CD4-positive, alpha-beta T cell treated with Interleukin-6 at 100 ng/mL for 8 hours (primary cell): ENCODE data around the gene KANSL1.

ENCODE experiments used
- DNase-seq: peaks from one replicate; pipeline ENCODE4 v3.0.0-alpha.2; 2020; ENCODE audit warnings: mixed read lengths, low spot score

KANSL1 gene

DNA sequence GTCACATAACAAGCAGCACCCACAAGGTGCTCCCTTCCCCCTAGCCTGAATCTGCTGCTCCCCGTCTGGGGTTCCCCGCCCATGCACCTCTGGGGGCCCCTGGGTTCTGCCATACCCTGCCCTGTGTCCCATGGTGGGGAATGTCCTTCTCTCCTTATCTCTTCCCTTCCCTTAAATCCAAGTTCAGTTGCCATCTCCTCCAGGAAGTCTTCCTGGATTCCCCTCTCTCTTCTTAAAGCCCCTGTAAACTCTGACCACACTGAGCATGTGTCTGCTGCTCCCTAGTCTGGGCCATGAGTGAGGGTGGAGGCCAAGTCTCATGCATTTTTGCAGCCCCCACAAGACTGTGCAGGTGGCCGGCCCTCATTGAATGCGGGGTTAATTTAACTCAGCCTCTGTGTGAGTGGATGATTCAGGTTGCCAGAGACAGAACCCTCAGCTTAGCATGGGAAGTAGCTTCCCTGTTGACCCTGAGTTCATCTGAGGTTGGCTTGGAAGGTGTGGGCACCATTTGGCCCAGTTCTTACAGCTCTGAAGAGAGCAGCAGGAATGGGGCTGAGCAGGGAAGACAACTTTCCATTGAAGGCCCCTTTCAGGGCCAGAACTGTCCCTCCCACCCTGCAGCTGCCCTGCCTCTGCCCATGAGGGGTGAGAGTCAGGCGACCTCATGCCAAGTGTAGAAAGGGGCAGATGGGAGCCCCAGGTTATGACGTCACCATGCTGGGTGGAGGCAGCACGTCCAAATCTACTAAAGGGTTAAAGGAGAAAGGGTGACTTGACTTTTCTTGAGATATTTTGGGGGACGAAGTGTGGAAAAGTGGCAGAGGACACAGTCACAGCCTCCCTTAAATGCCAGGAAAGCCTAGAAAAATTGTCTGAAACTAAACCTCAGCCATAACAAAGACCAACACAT lies 194.0 kb downstream of the KANSL1 start, which contains the start of gene STH:
TSS of gene STH (plus strand) at position 264 of the 913 bp plus-strand sequence. CDS start at position 294, 30 bp downstream.
- no peak for DNase-seq

DNA sequence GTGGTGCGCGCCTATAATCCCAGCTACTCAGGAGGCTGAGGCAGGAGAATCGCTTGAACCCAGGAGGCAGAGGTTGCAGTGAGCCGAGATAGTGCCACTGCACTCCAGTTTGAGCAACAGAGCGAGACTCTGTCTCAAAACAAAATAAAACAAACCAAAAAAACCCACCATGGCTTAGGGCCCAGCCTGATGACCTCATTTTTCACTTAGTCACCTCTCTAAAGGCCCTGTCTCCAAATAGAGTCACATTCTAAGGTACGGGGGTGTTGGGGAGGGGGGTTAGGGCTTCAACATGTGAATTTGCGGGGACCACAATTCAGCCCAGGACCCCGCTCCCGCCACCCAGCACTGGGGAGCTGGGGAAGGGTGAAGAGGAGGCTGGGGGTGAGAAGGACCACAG lies 195.6 kb downstream of the KANSL1 start:
- DNase-seq = no peak

DNA sequence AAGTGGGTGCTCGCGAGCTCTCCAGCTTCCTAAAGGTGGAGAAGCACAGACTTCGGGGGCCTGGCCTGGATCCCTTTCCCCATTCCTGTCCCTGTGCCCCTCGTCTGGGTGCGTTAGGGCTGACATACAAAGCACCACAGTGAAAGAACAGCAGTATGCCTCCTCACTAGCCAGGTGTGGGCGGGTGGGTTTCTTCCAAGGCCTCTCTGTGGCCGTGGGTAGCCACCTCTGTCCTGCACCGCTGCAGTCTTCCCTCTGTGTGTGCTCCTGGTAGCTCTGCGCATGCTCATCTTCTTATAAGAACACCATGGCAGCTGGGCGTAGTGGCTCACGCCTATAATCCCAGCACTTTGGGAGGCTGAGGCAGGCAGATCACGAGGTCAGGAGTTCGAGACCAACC lies 196.1 kb downstream of the KANSL1 start:
- no peak for DNase-seq

DNA sequence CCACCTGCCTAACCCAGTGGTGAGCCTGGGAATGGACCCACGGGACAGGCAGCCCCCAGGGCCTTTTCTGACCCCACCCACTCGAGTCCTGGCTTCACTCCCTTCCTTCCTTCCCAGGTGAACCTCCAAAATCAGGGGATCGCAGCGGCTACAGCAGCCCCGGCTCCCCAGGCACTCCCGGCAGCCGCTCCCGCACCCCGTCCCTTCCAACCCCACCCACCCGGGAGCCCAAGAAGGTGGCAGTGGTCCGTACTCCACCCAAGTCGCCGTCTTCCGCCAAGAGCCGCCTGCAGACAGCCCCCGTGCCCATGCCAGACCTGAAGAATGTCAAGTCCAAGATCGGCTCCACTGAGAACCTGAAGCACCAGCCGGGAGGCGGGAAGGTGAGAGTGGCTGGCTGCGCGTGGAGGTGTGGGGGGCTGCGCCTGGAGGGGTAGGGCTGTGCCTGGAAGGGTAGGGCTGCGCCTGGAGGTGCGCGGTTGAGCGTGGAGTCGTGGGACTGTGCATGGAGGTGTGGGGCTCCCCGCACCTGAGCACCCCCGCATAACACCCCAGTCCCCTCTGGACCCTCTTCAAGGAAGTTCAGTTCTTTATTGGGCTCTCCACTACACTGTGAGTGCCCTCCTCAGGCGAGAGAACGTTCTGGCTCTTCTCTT lies 196.8 kb downstream of the KANSL1 start:
- no peak for DNase-seq

DNA sequence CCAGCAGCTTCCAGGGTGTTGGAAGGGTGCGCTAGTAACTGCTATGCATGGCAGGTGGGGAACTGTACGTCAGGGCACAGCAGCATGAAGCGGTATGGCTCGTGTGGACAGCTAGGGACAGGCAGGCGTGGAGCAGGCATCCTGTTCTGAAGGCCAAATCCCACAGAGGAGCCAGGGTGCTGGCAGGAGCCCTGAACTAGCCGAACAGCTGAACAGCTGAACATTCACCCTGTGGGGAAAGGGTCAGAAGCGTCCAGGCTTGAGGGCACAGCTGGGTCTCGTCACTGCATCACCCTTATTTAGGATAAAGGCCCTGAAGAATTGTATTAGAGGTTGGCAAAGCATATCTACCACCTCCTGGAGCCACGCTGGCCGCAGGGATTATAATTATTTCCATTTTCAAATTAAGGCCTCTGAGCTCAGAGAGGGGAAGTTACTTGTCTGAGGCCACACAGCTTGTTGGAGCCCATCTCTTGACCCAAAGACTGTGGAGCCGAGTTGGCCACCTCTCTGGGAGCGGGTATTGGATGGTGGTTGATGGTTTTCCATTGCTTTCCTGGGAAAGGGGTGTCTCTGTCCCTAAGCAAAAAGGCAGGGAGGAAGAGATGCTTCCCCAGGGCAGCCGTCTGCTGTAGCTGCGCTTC lies 197.5 kb downstream of the KANSL1 start:
- no peak for DNase-seq

DNA sequence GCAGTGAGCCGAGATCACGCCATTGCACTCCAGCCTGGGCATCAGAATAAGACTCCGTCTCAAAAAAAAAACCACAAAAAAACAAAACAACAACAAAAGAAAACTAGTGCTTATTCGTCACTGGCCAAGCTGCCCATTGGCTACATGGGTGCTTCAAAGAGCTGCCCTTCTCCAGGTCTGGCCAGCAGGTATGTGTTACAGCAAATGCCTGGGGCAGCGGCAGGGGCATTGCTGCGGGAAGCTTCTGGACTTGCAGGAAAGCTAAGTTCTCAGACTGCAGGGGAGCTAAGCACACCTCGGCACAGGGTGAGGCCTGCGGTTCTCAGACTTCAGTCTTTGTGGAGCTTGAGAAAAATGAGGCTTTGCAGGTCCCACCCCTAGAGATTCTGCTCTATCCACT lies 198.2 kb downstream of the KANSL1 start:
- DNase-seq = no peak

DNA sequence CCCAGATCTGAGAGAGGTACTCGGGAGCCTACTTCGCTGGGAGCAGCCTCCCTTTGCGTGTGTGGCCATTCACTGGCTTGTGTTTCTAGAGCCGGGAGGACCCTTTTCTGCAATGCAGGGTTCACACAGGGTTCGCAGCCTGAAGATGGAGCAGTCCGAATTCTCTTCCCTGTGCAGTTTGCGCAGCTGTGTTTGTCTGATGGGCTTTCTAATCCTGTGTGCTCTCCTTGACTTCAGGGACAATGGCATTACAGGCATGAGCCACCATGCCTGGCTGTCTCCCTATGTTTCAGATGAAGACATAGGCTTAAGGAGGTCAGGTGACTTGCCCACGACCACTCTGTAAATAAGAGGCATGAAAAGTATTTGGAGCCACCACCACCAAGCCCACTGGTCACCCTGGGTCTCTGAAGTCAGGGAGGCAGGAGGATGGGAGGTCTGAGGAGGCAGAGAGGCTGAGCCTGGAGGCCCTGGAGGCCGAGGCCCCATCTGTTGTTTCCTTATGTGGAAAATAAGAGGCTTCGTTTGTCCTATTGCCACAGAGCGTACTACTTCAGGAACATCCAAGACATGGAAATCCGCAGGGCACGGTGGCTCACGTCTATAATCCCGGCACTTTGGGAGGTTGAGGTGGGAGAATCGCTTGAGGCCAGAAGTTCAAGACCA lies 199.1 kb downstream of the KANSL1 start:
- DNase-seq = no peak

DNA sequence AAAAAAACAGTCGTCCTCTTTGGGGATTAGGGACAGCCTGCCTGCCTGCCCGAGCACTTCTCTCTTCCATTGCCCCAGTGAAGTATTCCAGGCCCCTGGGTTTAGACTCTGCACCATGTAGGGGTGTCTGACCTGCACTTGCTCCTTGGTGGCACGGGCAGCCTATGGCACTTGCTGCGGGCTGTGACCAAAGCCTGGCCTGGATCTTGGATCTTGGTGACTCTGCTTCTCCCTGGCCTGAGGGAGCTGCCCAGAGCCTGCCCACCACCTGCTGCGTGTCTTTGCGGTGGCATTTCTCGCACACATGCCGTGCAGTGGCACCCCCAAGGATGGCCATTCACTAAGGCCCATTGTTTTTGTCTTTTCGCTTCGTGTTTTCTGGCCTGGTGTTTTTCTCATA lies 200.3 kb downstream of the KANSL1 start:
- no peak for DNase-seq

DNA sequence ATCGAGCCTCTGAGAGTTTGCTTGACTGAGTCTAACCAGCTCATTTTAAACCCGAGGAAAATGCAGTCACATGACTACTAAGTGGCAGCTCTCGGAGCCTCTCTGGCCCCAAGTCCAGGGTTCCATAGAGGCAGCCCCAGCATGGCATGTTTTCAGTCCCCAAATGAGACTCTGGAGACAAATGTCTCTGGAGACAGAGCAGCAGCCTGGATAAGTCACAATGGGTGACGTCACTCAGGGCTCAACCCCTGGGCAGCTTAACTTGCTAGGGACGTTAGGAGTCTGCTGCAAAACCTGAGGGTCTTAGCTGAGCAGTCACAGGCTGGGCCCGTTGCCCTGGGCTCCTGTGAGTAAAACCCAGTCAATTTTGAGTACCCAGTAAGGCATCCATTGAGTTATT lies 201.1 kb downstream of the KANSL1 start:
- DNase-seq = no peak

DNA sequence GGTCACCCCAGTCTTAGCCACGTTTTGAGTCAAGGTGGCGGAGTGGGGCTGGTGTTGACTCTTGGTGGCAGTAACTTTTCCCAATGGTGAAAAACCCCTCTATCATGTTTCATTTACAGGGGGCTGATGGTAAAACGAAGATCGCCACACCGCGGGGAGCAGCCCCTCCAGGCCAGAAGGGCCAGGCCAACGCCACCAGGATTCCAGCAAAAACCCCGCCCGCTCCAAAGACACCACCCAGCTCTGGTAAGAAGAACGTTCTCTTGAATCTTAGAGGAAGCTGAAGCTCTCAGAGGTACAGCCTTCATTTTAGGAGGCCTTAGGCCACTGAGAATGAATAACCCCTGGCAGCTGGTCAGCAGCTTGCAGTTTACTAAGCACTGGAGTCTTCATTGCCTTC lies 201.9 kb downstream of the KANSL1 start:
- DNase-seq = no peak

DNA sequence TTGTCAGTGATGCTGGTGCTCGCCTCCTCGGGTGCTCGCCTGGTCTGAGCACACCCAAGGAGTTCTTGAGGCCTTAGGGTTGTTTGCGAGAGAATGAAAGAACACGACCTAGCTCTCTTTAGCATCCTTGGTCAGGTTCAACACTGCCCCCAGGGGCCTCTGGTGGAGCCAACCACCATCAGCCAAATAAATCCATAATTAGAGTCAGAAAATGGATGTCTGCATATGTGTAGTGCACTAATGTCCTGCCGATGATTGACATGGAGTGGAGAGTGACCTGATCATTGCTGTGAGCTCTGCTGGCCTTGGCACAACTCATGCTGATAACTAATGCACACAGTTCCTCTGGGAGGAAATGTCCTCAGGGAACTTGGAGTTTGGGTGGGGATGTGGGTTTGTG lies 202.3 kb downstream of the KANSL1 start:
- no peak for DNase-seq

DNA sequence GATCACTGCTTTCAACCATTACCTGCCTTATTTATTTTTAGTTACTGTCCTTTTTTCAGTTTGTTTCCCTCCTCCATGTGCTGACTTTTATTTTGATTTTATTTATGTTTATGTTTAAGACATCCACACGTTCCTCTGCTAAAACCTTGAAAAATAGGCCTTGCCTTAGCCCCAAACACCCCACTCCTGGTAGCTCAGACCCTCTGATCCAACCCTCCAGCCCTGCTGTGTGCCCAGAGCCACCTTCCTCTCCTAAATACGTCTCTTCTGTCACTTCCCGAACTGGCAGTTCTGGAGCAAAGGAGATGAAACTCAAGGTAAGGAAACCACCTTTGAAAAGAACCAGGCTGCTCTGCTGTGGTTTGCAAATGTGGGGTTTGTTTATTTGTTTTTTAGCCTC lies 203.5 kb downstream of the KANSL1 start:
- no peak for DNase-seq

DNA sequence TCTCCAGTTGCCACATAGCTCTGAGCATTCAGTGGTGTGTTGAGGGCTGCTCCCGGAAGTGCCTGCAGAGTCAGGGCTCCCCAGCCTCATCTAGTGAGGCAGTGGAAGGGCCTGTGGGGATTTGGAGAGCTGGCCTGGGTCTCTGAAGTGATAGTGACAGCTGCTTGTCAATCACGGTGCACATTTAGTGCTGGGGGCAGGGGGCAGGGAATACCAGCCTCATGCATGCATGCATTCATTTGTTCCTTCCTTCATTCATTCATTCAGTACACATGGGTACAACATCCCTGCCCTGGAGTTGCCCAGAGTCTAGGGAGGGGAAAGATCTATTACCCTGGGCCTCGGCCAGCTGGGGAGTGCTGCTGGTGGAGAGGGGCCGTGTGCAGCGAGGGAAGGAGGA lies 205.5 kb downstream of the KANSL1 start:
- DNase-seq = no peak

DNA sequence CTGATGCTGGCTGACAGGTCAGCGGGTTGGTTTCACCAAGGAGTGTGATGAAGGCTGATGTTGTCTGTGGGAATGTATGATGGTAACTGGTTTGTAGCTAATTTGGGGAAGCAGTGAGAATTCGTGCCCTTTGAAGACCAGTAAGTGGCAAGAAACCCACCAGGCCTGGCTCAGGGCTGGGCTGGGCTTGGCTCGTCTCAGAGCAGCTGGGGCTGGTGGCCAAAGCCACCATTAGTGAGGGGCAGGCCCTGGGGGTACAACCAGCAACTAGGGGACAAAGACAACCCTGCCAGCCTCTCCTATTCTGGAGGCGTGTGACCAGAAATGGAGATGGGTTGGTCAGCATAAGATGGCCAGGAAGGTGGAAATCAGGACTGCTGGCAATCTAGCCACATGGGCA lies 207.2 kb downstream of the KANSL1 start:
- no peak for DNase-seq

DNA sequence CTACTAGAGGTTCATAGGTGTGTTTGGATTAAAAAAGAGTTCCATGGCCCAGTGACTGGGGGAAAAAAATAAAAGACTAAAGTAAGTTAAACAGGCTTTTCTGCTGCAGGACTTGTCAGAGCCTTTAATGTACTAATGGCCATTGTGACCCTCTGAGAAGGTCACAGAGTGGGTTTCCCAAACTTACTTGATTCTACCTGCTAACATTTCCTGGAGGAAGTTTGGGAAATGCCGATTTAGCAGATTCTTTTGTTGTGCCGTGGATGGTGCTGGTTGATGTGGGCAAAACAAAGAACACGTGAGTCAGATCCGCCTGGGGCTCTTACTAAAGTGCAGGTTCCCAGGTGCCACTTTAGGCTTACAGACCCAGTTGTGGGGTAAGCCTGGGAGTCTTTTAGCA lies 207.8 kb downstream of the KANSL1 start:
- DNase-seq = no peak

DNA sequence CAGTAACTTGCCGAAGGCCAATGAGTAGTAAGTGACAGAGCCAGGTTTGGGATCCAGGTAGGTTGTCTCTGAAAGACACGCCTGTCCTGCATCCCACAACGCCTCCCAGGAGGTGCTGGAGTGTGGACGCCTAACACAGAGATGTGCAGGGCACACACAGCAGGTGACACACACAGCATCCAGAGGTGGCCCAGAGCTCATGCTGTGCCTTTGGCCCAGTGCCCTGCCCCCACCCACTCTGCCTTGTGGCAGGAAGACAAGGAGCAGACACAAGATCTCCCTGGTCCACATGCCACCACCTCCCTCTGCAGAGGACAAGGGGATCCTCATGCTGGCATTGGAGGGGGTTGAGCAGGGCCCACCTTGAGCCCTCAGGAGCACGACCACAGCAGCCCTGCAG lies 208.9 kb downstream of the KANSL1 start:
- DNase-seq = no peak

DNA sequence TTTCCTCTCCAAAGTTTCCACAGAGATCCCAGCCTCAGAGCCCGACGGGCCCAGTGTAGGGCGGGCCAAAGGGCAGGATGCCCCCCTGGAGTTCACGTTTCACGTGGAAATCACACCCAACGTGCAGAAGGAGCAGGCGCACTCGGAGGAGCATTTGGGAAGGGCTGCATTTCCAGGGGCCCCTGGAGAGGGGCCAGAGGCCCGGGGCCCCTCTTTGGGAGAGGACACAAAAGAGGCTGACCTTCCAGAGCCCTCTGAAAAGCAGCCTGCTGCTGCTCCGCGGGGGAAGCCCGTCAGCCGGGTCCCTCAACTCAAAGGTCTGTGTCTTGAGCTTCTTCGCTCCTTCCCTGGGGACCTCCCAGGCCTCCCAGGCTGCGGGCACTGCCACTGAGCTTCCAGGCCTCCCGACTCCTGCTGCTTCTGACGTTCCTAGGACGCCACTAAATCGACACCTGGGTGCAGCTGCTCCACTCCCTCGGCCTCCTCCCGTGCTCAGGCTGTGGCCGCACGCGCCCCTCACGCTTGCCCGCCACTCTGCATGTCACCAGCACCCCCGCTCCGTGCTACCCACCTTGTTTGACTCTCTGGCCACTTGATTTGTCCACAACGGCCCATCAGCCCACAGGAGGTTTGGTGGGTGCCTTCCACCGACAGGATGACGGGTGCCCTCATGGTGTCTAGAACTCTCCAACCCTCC lies 209.5 kb downstream of the KANSL1 start:
- DNase-seq = no peak

DNA sequence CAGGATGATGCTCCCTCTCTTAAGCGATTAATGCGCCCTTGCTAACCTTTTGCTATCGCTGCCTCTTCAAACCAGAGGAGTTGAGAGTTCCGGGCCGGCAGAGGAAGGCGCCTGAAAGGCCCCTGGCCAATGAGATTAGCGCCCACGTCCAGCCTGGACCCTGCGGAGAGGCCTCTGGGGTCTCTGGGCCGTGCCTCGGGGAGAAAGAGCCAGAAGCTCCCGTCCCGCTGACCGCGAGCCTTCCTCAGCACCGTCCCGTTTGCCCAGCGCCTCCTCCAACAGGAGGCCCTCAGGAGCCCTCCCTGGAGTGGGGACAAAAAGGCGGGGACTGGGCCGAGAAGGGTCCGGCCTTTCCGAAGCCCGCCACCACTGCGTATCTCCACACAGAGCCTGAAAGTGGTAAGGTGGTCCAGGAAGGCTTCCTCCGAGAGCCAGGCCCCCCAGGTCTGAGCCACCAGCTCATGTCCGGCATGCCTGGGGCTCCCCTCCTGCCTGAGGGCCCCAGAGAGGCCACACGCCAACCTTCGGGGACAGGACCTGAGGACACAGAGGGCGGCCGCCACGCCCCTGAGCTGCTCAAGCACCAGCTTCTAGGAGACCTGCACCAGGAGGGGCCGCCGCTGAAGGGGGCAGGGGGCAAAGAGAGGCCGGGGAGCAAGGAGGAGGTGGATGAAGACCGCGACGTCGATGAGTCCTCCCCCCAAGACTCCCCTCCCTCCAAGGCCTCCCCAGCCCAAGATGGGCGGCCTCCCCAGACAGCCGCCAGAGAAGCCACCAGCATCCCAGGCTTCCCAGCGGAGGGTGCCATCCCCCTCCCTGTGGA lies 210.2 kb downstream of the KANSL1 start:
- no peak for DNase-seq

DNA sequence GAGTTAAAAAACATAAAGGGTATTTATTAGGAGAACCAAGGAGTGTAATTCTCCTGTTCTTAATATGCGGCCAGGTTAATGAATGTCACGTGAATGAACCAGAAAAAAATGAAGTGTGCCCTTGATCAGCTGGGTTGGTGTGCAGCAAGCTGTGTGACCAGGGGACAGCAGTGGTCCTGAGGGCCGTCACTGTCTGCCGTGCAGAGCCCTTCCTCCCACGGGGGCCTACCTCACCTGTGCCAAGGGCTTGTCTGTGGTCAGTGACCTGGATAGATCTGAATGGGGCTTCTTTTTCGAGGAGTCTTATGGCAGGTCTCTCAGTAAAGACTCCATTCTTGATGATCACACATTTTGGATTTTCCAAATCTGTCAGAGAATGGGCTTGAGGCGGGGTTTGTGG lies 211.9 kb downstream of the KANSL1 start:
- no peak for DNase-seq

DNA sequence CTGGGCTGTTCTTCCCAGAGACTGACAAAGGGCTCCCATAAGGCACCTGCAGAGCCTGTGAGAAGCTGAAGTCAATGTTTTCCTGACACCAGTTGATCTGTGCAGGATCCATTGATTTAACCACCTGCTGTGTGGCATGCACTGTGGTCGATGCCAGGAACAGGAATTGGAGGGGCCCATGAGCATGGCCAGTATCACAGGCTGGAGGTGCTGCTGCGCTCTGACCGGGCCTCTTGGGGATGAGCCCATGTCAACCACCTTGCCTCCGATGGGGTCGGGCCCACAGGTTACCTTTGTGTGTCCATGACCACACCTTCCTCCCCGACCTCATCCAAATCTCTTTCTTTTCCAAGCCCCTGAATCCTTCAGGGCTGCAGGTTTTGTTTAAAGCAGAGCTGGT lies 212.4 kb downstream of the KANSL1 start:
- DNase-seq = no peak
